Measurements from ENCODE around the gene PITPNC1. TPM values are rescaled to one million over a fixed set of nuclear protein-coding genes. Genes with fewer than 3 reads are reported as not detected.

The PITPNC1 gene
- total and polyA plus RNA-seq, 2 donors (not counting 3 experiments of a cell fraction or from before 2014, with no cell fraction given): 2.4 to 9.6 TPM

DNA sequence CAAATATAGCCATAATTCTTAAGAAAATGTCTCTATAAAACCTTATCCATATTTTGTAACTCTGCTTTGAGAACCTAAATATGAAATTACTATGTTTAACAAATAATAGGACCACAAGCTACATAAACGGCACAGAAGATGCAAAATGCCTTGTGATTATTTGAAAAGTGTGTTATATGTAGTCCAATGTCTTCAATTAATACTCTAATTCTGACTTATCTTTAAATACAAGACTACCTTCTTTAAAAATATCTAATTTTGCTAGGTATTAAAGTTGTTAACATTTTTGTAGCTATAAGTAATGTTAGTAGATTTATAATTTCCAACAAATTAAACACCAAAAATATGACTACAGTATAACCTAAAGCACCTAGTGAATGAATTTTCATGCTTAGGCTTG lies 27.7 kb upstream of the PITPNC1 start:
- dilution Hi-C loops (cut with MboI; ENCODE audit: extremely low pct_ligation_motif_present, low sequenced_read_pairs) (no loop called here), intact Hi-C loops (cut with micrococcal nuclease) (no loop called here)
- BruUV-seq (replicated peaks): no TSS peak
- Histone ChIP-seq H3K4me3 (replicated peaks in 1 of 3; ENCODE audit: insufficient read depth in 1 of 3, low read depth in 1 of 3, low read length in 3 of 3) (no peak overlapping the region), H3K4me1 (ENCODE audit: control insufficient read depth, extremely low read depth, insufficient read depth, low read length) (peaks cover 4% of the 10 kb centered on the region), H3K36me3 (ENCODE audit: control insufficient read depth in 2 of 2, extremely low read depth in 1 of 2, insufficient read depth in 2 of 2, low read length in 2 of 2) (peaks cover 8 to 24% of the 10 kb centered on the region in 2 experiments), H3K4me2 (ENCODE audit: insufficient read depth, low read length) (no peak overlapping the region), H4K20me1 (replicated peaks; ENCODE audit: control insufficient read depth, extremely low read depth, insufficient read depth, low read length) (peaks cover 3% of the 10 kb centered on the region), H3K79me2 (ENCODE audit: control insufficient read depth, insufficient read depth, low read length) (peaks cover 29% of the 10 kb centered on the region), H3K9me3 (replicated peaks; ENCODE audit: control insufficient read depth, insufficient read depth, low read length) (no peaks in the 10 kb centered on the region), H2AFZ (ENCODE audit: low read depth, low read length) (no peak overlapping the region), H3K9me1 (replicated peaks; ENCODE audit: control insufficient read depth, extremely low read depth, insufficient read depth, low read length) (no peaks in the 10 kb centered on the region), H3K9ac (replicated peaks; ENCODE audit: extremely low read depth, insufficient read depth, low read length) (no peak overlapping the region), H3K27ac (ENCODE audit: insufficient read depth, low read depth, low read length) (no peak overlapping the region), H3K27me3 (ENCODE audit: control insufficient read depth in 2 of 2, insufficient read depth in 2 of 2, low read length in 2 of 2) (no peaks in the 10 kb centered on the region)
- DNase-seq (ENCODE audit: low read depth, low spot score) (no peak), FAIRE-seq (no peak)
- ChIA-PET POLR2A (no interaction called here), CTCF (interaction anchor here (1.1 kb wide), 1 partner anchor 10 kb away, joined by 4 read pairs; no protein-coding TSS in a partner anchor)
- TF ChIP-seq MYC (IDR thresholded peaks at IDR 0.05; ENCODE audit: low read depth, low read length): no peak
- no peak for TF ChIP-seq FOS (IDR thresholded peaks at IDR 0.05; ENCODE audit: borderline replicate concordance, insufficient read depth, low read length)
- no peak for TF ChIP-seq EZH2 (IDR thresholded peaks at IDR 0.05; ENCODE audit: borderline replicate concordance, low read depth, low read length, severe bottlenecking)
- TF ChIP-seq, protein P1, sequence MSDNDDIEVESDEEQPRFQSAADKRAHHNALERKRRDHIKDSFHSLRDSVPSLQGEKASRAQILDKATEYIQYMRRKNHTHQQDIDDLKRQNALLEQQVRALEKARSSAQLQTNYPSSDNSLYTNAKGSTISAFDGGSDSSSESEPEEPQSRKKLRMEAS (IDR thresholded peaks at IDR 0.05; ENCODE audit: insufficient read depth, insufficient read length): no peak
- no peak for TF ChIP-seq GATA2 (IDR thresholded peaks at IDR 0.05; ENCODE audit: insufficient read depth, insufficient read length, low read depth, low read length)
- no peak for TF ChIP-seq POLR2A (IDR thresholded peaks at IDR 0.05; ENCODE audit: low read depth, low read length)
- no peak for TF ChIP-seq POLR2AphosphoS5 (IDR thresholded peaks at IDR 0.05; ENCODE audit: insufficient read depth, low read depth, low read length)

DNA sequence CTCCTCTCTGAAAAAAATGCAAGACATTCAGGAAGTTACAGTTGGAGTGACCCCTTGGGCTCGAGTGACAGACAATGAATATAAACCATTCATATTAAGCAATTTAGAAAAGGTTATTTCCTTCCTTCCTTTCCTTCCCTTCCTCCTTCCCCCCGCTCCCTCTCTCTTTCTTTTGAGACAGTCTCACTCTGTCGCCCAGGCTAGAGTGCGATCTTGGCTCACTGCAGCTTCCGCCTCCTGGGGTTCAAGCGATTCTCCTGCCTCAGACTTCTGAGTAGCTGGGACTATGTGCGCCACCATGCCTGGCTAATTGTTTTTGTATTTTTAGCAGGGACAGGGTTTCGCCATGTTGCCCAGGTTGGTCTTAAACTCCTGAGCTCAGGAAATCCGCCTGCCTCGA lies 23.9 kb upstream of the PITPNC1 start:
- intact Hi-C loops (cut with micrococcal nuclease): no loop called here
- TF ChIP-seq MYC (IDR thresholded peaks at IDR 0.05; ENCODE audit: low read depth, low read length): no peak
- no peak for TF ChIP-seq JUN (IDR thresholded peaks at IDR 0.05; ENCODE audit: borderline replicate concordance, insufficient read depth, insufficient read length, low read depth)
- no peak for TF ChIP-seq FOS (IDR thresholded peaks at IDR 0.05; ENCODE audit: borderline replicate concordance, insufficient read depth, low read length)
- TF ChIP-seq, protein P2, sequence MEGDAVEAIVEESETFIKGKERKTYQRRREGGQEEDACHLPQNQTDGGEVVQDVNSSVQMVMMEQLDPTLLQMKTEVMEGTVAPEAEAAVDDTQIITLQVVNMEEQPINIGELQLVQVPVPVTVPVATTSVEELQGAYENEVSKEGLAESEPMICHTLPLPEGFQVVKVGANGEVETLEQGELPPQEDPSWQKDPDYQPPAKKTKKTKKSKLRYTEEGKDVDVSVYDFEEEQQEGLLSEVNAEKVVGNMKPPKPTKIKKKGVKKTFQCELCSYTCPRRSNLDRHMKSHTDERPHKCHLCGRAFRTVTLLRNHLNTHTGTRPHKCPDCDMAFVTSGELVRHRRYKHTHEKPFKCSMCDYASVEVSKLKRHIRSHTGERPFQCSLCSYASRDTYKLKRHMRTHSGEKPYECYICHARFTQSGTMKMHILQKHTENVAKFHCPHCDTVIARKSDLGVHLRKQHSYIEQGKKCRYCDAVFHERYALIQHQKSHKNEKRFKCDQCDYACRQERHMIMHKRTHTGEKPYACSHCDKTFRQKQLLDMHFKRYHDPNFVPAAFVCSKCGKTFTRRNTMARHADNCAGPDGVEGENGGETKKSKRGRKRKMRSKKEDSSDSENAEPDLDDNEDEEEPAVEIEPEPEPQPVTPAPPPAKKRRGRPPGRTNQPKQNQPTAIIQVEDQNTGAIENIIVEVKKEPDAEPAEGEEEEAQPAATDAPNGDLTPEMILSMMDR (IDR thresholded peaks at IDR 0.05; ENCODE audit: extremely low read depth in 1 of 2, insufficient read depth in 1 of 2, low read depth in 1 of 2, low read length in 2 of 2): no peak
- TF ChIP-seq POLR2AphosphoS5 (IDR thresholded peaks at IDR 0.05; ENCODE audit: insufficient read depth, low read depth, low read length): no peak
- TF ChIP-seq POLR2A (IDR thresholded peaks at IDR 0.05; ENCODE audit: low read depth, low read length): no peak
- TF ChIP-seq, protein P1 (IDR thresholded peaks at IDR 0.05; ENCODE audit: insufficient read depth, insufficient read length): no peak
- TF ChIP-seq EZH2 (IDR thresholded peaks at IDR 0.05; ENCODE audit: borderline replicate concordance, low read depth, low read length, severe bottlenecking): no peak
- no peak for TF ChIP-seq GATA2 (IDR thresholded peaks at IDR 0.05; ENCODE audit: insufficient read depth, insufficient read length, low read depth, low read length)
- Histone ChIP-seq H3K4me2 (ENCODE audit: insufficient read depth, low read length) (no peak overlapping the region), H3K4me1 (ENCODE audit: control insufficient read depth, extremely low read depth, insufficient read depth, low read length) (peaks cover 4% of the 10 kb centered on the region), H3K9me1 (replicated peaks; ENCODE audit: control insufficient read depth, extremely low read depth, insufficient read depth, low read length) (no peaks in the 10 kb centered on the region), H4K20me1 (replicated peaks; ENCODE audit: control insufficient read depth, extremely low read depth, insufficient read depth, low read length) (peaks cover 3% of the 10 kb centered on the region), H3K9ac (replicated peaks; ENCODE audit: extremely low read depth, insufficient read depth, low read length) (no peak overlapping the region), H2AFZ (ENCODE audit: low read depth, low read length) (no peak overlapping the region), H3K27me3 (ENCODE audit: control insufficient read depth in 2 of 2, insufficient read depth in 2 of 2, low read length in 2 of 2) (no peaks in the 10 kb centered on the region), H3K4me3 (replicated peaks in 1 of 3; ENCODE audit: insufficient read depth in 1 of 3, low read depth in 1 of 3, low read length in 3 of 3) (no peak overlapping the region), H3K9me3 (replicated peaks; ENCODE audit: control insufficient read depth, insufficient read depth, low read length) (no peaks in the 10 kb centered on the region), H3K27ac (ENCODE audit: insufficient read depth, low read depth, low read length) (no peak overlapping the region), H3K36me3 (ENCODE audit: control insufficient read depth in 2 of 2, extremely low read depth in 1 of 2, insufficient read depth in 2 of 2, low read length in 2 of 2) (peaks cover 12 to 19% of the 10 kb centered on the region in 2 experiments), H3K79me2 (ENCODE audit: control insufficient read depth, insufficient read depth, low read length) (peaks cover 46% of the 10 kb centered on the region)
- ChIA-PET POLR2A (no interaction called here), CTCF (interaction anchor here (0.8 to 1.3 kb wide), 2 partner anchors 9 to 14 kb away, joined by 3 read pairs; partner anchors contain the start of gene PSMD12)
- FAIRE-seq (no peak), DNase-seq (ENCODE audit: low read depth, low spot score) (no peak)
- BruUV-seq (replicated peaks): no TSS peak
- dilution Hi-C loops (cut with MboI; ENCODE audit: extremely low pct_ligation_motif_present, low sequenced_read_pairs): no loop called here

Measured in endothelial cell of umbilical vein (primary cell).